Caco-2 (cell line): Measurements from ENCODE around the gene HEATR3. TPM values are rescaled to one million over a fixed set of nuclear protein-coding genes. Genes with fewer than 3 reads are reported as not detected.

Experiments used
- BruUV-seq: library from RNA; stranded (reverse); fragments of 400-500 nt; replicated peaks from 2 replicates; lab custom pipeline; 2021; lab: Mats Ljungman, UMichigan
- CTCF ChIA-PET: fragments of 300-600 bp; sonication (Branson Sonifier 250); formaldehyde crosslinking; loops from one replicate; lab custom pipeline; 2022; ENCODE audit warnings: antibody characterized with exemption; lab: Charles Lee
- POLR2A ChIA-PET: fragments of 300-600 bp; sonication (Branson Sonifier 250); formaldehyde crosslinking; loops from one replicate; lab custom pipeline; 2022; ENCODE audit warnings: antibody characterized with exemption; lab: Charles Lee
- DNase-seq, 2 experiments: peaks; one replicate each; pipeline versions ENCODE4 v3.0.0 to v3.0.0-alpha.2; 2020 to 2022
- H3K27me3 ChIP-seq: replicated peaks from 2 replicates; pipeline ENCODE4 v1.6.0; 2011; ENCODE audit warnings: low read length; ENCODE audit not compliant: control insufficient read depth, insufficient read depth
- H3K36me3 ChIP-seq: 2 replicates; pipeline ENCODE4 v1.5.1; 2011; ENCODE audit warnings: low read length; ENCODE audit not compliant: control insufficient read depth, insufficient read depth
- H3K4me1 ChIP-seq: fragments of 250-450 bp; sonication (Bioruptor Pico); 2 replicates; pipeline ENCODE4 v1.5.1; 2020; ENCODE audit warnings: mild to moderate bottlenecking
- H3K4me3 ChIP-seq: 2 replicates; pipeline ENCODE4 v1.5.1; 2011; ENCODE audit warnings: low read depth, mild to moderate bottlenecking, control low read depth, low read length
- H3K9me3 ChIP-seq: fragments of 250-450 bp; sonication (Bioruptor Pico); 2 replicates; pipeline ENCODE4 v1.5.1; 2020; ENCODE audit warnings: mild to moderate bottlenecking, moderate library complexity
- H3K27ac Mint-ChIP-seq: one replicate; pipeline ENCODE4 v1.8.0; 2022; ENCODE audit warnings: mixed read lengths; ENCODE audit not compliant: unreplicated experiment
- H3K27me3 Mint-ChIP-seq: one replicate; pipeline ENCODE4 v1.8.0; 2022; ENCODE audit warnings: mixed read lengths; ENCODE audit not compliant: insufficient read depth, unreplicated experiment
- H3K36me3 Mint-ChIP-seq: one replicate; pipeline ENCODE4 v1.8.0; 2022; ENCODE audit warnings: mild to moderate bottlenecking, mixed read lengths; ENCODE audit not compliant: insufficient read depth, unreplicated experiment
- H3K4me1 Mint-ChIP-seq: one replicate; pipeline ENCODE4 v1.8.0; 2022; ENCODE audit warnings: low read depth, mixed read lengths; ENCODE audit not compliant: unreplicated experiment
- H3K4me3 Mint-ChIP-seq: one replicate; pipeline ENCODE4 v1.8.0; 2022; ENCODE audit warnings: mild to moderate bottlenecking, moderate library complexity, mixed read lengths; ENCODE audit not compliant: unreplicated experiment
- H3K9me3 Mint-ChIP-seq: one replicate; pipeline ENCODE4 v1.8.0; 2022; ENCODE audit warnings: mixed read lengths; ENCODE audit not compliant: unreplicated experiment
- intact Hi-C: fragments of 100-400 bp; cut with micrococcal nuclease; formaldehyde crosslinking; loops from one replicate; pipeline ENCODE4 v1.10.0; 2022; ENCODE audit not compliant: unreplicated experiment
- total RNA-seq: library from RNA; stranded (reverse); gene quantifications from 2 replicates; pipeline ENCODE4 v1.2.3, GENCODE V29; 2022
- TF ChIP-seq, protein P1 (sequence below), 2 experiments: fragments of 200-600 bp in 1 of 2; IDR thresholded peaks; 1 replicate in 1 of 2; 2 replicates in 1 of 2; pipeline versions ENCODE4 v1.5.1 to v1.8.0; 2011 to 2022; ENCODE audit warnings: antibody characterized with exemption in 1 of 2, control low read depth in 1 of 2, inconsistent platforms in 1 of 2, low read depth in 1 of 2, low read length in 1 of 2, mild to moderate bottlenecking in 1 of 2, moderate library complexity in 1 of 2; ENCODE audit not compliant: insufficient read depth in 1 of 2, severe bottlenecking in 1 of 2, unreplicated experiment in 1 of 2

Gene HEATR3
- total RNA-seq, 1 experiment from 2014 or later, result 41.6 TPM

DNA sequence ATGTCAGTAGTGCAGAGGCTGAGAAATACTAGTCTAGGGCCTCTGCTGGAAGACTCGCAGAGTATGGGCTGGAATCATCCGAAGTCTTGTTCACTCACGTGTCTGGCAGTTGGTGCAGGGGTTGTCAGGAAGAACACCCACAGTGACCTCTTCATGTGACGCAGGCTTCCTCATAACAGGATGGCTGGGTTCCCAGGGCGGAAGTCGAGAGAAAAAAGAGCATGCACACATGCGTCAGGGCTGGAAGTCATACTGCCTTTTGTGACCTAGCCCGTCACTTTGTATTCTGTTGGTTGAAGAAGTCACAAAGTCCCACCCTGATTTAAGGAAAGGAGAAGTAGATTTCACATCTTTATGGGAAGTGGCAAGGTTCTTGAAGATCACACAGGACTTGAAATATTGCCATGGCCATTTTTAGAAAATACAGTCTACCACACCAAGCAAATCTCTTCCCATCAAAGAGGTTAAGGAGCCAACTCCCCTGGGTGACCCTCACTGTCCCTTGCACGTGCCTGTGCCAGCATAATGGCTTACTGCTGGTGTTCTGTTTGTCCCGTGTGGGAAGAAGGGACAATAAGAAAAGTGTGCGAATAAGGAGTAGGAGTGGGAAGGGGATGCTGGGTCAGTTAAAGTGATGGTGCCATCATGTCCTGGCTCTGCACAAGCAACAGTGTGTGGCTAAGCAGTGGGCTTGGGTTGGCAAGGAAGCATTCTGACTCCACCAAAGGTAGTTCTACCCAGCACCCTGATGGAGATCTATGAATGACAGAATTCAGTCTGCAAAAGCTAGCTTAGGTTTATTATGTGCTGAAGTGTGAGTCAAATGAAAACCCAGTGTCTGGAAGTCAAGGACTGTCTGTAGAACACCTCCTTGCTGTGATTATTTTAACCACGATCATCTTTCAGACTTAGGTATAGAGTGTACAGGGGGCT is 28.1 kb downstream of the HEATR3 start:
- no peak for DNase-seq
- no peaks in the 10 kb centered on the region for H3K9me3 Mint-ChIP-seq
- H3K36me3 Mint-ChIP-seq, result peaks cover 42% of the 10 kb centered on the region
- intact Hi-C loops, result no loop called here
- no peak overlapping the region for H3K27ac Mint-ChIP-seq
- no peaks in the 10 kb centered on the region; the same call in 1 of the 2 replicates for H3K36me3 ChIP-seq
- no TSS peak for BruUV-seq
- H3K9me3 ChIP-seq, result no peaks in the 10 kb centered on the region
- ChIA-PET POLR2A (no interaction called here), CTCF (no interaction called here)
- H3K4me1 ChIP-seq, result no peaks in the 10 kb centered on the region
- H3K27me3 ChIP-seq, result no peaks in the 10 kb centered on the region
- H3K4me3 Mint-ChIP-seq, result no peak overlapping the region
- no peak overlapping the region for H3K4me3 ChIP-seq
- H3K27me3 Mint-ChIP-seq, result no peaks in the 10 kb centered on the region
- H3K4me1 Mint-ChIP-seq, result no peaks in the 10 kb centered on the region
- TF ChIP-seq, protein P1, sequence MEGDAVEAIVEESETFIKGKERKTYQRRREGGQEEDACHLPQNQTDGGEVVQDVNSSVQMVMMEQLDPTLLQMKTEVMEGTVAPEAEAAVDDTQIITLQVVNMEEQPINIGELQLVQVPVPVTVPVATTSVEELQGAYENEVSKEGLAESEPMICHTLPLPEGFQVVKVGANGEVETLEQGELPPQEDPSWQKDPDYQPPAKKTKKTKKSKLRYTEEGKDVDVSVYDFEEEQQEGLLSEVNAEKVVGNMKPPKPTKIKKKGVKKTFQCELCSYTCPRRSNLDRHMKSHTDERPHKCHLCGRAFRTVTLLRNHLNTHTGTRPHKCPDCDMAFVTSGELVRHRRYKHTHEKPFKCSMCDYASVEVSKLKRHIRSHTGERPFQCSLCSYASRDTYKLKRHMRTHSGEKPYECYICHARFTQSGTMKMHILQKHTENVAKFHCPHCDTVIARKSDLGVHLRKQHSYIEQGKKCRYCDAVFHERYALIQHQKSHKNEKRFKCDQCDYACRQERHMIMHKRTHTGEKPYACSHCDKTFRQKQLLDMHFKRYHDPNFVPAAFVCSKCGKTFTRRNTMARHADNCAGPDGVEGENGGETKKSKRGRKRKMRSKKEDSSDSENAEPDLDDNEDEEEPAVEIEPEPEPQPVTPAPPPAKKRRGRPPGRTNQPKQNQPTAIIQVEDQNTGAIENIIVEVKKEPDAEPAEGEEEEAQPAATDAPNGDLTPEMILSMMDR (IDR thresholded peaks at IDR 0.05; ENCODE audit: insufficient read depth in 1 of 2, low read depth in 1 of 2, low read length in 1 of 2, severe bottlenecking in 1 of 2, unreplicated experiment in 1 of 2), result no peak

DNA sequence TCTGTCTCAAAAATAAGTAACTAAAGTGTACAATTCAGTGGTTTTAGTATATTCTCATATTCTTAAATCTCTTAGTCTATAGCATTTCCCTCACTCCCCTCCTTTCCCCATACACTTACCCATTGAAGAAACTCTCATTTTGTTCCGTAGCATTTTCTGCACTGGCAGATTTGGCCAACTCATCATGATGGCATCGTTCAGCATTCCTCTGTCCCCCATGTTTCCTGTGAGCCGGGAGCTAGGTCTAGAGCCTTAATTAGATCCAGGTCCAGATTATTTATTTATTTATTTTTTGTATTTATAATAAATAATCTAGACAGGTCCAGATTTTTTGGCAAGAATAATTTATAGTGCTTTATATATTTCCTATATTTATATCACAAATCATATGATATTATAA is 31.0 kb downstream of the HEATR3 start:
- Mint-ChIP-seq H3K27me3 (no peaks in the 10 kb centered on the region), H3K27ac (no peak overlapping the region), H3K36me3 (peaks cover 48% of the 10 kb centered on the region), H3K9me3 (no peaks in the 10 kb centered on the region), H3K4me1 (no peaks in the 10 kb centered on the region), H3K4me3 (no peak overlapping the region)
- intact Hi-C loops, result no loop called here
- Histone ChIP-seq H3K4me1 (no peaks in the 10 kb centered on the region), H3K36me3 (peaks cover 2% of the 10 kb centered on the region; the same call in 1 of the 2 replicates), H3K4me3 (no peak overlapping the region), H3K27me3 (no peaks in the 10 kb centered on the region), H3K9me3 (no peaks in the 10 kb centered on the region)
- CTCF ChIA-PET, result interaction anchor here (0.5 kb wide), 1 partner anchor 159 kb away, joined by 5 read pairs; no protein-coding TSS in a partner anchor
- no peak for DNase-seq
- no TSS peak for BruUV-seq
- POLR2A ChIA-PET, result no interaction called here
- TF ChIP-seq, protein P1 (IDR thresholded peaks at IDR 0.05; ENCODE audit: insufficient read depth in 1 of 2, low read depth in 1 of 2, low read length in 1 of 2, severe bottlenecking in 1 of 2, unreplicated experiment in 1 of 2), result no peak

DNA sequence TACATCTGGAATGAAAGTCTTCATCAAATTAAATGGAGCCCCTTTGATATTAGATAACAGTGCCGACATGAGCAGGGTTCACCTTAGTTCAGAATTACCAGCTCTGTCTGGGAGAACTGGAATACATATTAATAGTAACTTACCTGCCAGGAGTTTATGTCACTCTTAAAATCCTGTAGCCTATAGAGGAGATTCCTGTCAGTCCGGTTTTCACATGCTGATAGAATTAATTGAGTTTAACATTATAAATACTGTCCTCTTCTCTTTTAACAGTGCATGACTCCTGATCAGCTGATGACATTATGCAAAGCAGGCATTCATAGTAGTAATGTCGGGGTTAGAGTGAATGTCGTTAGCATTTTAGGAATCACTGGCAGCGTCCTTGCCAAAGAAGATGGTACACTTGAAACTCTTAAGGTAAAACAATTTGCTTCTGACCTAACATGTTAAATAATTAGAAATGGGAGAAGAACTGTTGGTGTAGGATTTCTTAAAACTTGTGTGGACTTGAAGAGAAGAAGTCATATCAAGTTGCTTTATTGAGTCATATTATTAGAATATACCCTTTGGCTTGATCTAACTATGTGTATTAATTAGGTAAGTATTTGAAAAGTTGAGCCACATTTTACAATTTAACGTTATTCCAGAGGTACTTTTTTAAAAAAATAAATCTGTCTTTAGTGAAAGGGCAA is 34.3 kb downstream of the HEATR3 start:
- peaks cover 2% of the 10 kb centered on the region; the same call in 1 of the 2 replicates for H3K36me3 ChIP-seq
- H3K27me3 Mint-ChIP-seq, result no peaks in the 10 kb centered on the region
- no peak overlapping the region for H3K4me3 Mint-ChIP-seq
- H3K36me3 Mint-ChIP-seq, result peaks cover 50% of the 10 kb centered on the region
- no peak for DNase-seq
- H3K9me3 Mint-ChIP-seq, result no peaks in the 10 kb centered on the region
- CTCF ChIA-PET, result no interaction called here
- H3K9me3 ChIP-seq, result no peaks in the 10 kb centered on the region
- H3K27me3 ChIP-seq, result no peaks in the 10 kb centered on the region
- no peak overlapping the region for H3K4me3 ChIP-seq
- no peak overlapping the region for H3K27ac Mint-ChIP-seq
- H3K4me1 ChIP-seq, result no peaks in the 10 kb centered on the region
- POLR2A ChIA-PET, result no interaction called here
- no TSS peak for BruUV-seq
- no peaks in the 10 kb centered on the region for H3K4me1 Mint-ChIP-seq
- intact Hi-C loops, result no loop called here
- TF ChIP-seq, protein P1 (IDR thresholded peaks at IDR 0.05; ENCODE audit: insufficient read depth in 1 of 2, low read depth in 1 of 2, low read length in 1 of 2, severe bottlenecking in 1 of 2, unreplicated experiment in 1 of 2), result no peak
